Activated effector memory CD4-positive, alpha-beta T cell treated with Interleukin-2 at 50 U/mL for 16 hours (primary cell): ENCODE measurements around the gene IGF1.

Experiments
- DNase-seq: peaks from one replicate; pipeline ENCODE4 v3.0.0-alpha.2; 2020

Gene IGF1

GRCh38 chr12:102425109-102426039 lies 55.0 kb downstream of the IGF1 start:
- no peak for DNase-seq

DNA sequence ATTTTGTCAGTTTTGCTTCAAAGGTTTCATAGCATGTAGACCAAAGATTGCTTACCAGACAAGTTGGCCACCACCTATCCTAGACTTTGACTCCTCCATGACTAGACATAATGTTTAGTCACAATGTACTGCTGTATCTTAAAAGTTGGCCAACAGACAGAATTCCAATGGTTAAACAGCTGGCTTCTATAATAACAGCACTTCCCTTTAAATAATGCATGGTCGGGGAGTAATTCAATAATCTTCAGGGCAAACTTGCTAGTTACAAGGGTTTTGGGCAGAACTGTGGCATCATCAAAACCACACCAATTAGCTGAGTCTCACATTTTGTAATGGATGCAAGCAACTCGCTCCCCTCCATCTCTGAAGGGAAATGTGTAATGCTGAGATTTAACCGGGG lies 56.9 kb downstream of the IGF1 start:
- DNase-seq: no peak

GRCh38 chr12:102421802-102422583 lies 58.4 kb downstream of the IGF1 start:
- DNase-seq: no peak

DNA sequence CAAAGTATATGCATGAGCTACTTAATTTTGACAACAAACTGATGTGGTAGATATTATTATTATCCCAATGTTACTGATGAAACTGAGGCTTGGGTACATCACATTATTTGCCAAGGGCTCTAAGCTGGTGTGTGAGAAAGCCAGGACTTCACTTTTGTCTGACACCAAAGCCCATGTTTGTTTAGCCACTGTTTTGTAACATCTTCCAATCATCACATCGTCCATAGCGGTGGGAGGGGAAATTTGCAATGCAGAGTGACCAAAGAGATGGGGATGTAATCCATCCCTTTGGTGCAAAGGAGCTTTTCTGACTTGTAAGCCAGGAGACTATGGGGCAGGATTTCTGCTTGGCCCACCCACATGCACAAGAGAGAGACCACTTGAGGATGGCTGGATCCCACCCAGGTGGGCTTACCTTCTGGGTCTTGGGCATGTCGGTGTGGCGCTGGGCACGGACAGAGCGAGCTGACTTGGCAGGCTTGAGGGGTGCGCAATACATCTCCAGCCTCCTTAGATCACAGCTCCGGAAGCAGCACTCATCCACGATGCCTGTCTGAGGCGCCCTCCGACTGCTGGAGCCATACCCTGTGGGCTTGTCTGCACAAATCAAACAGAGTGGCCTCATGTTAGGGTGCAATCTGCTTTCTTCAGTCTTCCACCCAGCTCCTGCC lies 61.1 kb downstream of the IGF1 start:
- DNase-seq: no peak

DNA sequence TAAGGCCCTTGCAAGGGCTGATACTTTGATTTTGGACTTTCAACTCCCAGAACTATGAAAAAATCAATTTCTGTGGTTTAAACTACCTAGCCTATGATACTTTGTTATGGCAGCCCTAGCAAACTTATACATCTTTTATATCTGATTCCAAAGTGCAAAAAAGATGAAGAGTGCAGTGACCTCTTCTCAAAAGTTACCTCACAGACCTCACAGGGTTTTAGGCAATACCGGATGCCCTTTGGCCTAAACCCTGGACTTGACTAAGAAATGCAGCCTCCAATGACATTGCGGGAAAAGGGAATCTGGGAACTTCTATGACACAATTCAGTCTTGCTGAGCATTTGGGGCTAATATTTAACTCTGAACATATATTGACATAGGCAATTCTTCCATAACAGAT lies 63.3 kb downstream of the IGF1 start:
- DNase-seq: no peak

- no peak for DNase-seq
These were observed 64.8 kb downstream of the IGF1 start for GRCh38 chr12:102415515-102415914.

DNA sequence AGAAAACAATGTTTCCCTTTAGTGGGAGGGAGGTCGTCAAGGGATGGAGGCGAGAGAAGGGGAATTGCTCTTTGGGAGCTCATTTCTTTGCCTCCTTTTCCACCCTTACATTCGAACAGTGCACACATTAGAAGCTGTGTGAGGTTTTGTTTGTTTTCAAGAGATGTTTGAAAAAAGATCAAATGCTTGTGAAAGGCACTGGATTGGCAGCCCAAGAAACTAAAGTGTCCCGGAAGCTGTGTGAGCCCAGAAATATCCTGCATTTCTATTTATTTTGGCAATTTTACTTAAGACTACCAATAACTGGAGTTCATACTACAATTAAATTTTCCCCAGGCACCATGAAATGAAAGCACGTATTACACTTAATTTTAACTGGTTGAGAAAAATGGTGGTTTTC lies 67.0 kb downstream of the IGF1 start:
- no peak for DNase-seq

DNA sequence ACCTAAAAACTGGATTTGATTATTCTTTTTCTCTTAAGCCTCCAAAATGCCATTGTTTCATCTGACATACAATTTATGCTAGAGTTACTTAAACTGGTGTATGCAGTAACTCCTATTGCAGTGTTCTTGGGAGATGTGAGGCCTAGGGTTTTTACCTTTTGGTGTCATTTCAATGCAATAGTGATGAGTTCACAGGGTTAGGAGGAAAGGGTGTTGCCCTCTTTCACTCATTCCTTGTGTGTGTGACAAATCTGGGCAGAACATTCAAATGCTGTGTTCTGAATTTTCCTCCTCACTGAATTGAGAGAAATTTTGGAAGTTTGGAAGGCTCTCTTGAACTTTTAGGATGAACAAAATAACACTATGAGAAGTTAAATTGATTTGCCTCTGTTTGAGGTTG lies 69.9 kb downstream of the IGF1 start:
- no peak for DNase-seq

- no peak for DNase-seq
These were observed 71.7 kb downstream of the IGF1 start for GRCh38 chr12:102408487-102409297.

DNA sequence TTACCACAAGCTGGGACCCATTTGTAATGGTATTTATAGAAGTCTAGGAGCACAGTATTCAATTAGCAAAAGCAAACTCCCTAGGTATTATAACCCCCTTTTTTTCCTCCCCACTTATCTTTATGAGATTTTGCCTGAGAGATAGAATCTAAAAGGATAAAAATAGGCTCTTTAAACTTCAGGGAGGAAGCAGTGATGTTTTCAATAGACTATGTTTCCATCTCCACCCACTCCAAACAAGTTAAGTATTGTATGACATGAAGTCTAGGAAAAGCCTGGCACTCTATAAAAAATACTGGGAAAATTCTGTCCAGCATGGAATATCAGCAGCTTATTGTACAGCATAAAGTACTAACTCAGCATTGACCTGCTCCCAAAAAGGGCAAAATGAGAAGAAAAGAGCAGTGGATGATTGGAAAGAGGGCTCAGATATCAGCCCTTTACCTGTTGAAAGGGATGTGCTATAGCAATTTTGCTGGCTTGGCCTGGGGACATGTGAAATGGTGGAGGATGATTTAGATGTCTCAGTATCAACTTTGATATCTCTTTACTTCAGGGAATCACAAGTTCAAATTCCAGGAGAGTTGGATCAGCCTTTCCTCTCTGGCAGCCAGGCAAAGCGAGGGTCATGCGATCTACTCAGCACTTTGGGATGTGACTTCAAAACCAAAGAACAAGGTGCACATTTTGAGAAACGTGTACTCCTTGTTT lies 72.4 kb downstream of the IGF1 start:
- DNase-seq: no peak

GRCh38 chr12:102406033-102406584 lies 74.3 kb downstream of the IGF1 start:
- DNase-seq: no peak

- DNase-seq: no peak
These were observed 79.3 kb downstream of the IGF1 start for GRCh38 chr12:102401087-102401486.

- DNase-seq: no peak
These were observed 80.7 kb downstream of the IGF1 start for GRCh38 chr12:102399653-102400052.

- no peak for DNase-seq
These were observed 84.1 kb downstream of the IGF1 start for GRCh38 chr12:102396276-102396675.

- no peak for DNase-seq
These were observed 86.2 kb downstream of the IGF1 start for GRCh38 chr12:102394200-102394599.

DNA sequence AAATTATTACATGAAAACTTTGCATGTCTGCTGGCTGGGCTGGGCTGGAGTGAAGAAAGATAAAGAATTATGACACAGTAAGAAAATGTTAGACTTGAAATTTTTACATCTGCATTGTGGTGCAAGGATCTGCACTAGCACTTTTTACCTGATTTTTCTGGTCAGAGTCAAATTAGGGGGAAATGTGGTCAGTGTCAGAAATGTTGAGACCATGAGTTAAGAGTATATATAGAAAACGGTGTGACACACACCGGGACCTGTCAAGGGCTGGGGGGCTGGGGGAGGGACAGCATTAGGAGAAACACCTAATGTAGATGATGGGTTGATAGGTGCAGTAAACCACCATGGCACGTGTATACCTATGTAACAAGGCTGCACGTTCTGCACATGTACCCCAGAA lies 90.3 kb downstream of the IGF1 start:
- DNase-seq: no peak

DNA sequence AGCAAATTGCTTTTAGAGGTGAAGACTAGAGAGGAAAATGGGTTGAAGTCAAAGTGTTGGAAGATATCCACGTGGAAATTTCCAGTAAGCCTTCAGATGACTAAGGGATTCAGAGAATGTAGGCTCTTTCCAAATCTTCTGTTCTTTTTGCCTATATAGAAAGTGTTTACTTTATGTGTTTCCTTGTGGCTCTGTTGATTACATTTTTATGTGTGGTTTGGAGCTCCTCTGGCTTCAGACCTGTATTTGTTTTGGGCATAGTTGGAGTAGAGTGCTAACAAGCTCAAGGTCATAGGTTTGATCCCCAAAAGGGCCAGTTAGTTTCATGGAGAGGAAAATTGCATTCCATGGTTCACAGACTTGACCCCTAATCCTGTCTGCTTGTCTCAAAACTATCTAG lies 91.9 kb downstream of the IGF1 start:
- no peak for DNase-seq

- no peak for DNase-seq
These were observed 95.0 kb downstream of the IGF1 start for GRCh38 chr12:102385343-102385742.

GRCh38 chr12:102379346-102380162 lies 100.8 kb downstream of the IGF1 start:
- no peak for DNase-seq

GRCh38 chr12:102376781-102377180 lies 103.6 kb downstream of the IGF1 start:
- DNase-seq: no peak
